HG03135 (cell line): ENCODE measurements around the gene SLC22A5.
A peak's percentile ranks its signal among the peaks of the same experiment; 100 is the strongest.
"Not testable (repeated sequence)": the region's sequence is repeated elsewhere in the genome, so short reads cannot be mapped to it uniquely, and the experiment has no call there.

Experiments used
- ATAC-seq: cut with Tn5 transposase; IDR thresholded peaks from one replicate; pipeline ENCODE4 v1.9.1; 2021; ENCODE audit warnings: mild to moderate bottlenecking, moderate library complexity; ENCODE audit not compliant: unreplicated experiment

The SLC22A5 gene

DNA sequence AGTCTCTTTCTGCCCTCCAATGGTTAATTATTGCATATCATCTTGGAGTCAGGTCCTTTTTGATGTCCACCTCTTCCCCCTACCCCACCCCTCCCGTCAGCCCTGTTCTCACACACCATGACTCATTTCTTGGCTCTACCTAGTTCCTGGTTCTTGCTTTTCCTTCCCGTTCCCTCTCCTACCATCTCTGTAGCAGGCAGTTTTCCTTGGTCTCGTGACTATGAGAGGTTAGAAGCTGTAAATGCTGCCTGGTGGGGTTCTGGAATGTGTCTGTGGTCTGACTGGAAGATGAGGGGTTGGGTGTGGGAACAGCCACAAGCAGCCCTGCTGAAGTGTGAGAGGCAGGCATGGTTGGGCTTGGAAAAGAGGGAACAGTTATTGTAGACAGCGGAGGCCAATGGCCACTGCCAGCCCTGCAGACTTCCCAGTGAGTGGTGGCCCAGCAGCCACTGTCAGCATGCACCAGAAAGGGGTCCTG is 18.2 kb downstream of the SLC22A5 start:
- no peak for ATAC-seq

DNA sequence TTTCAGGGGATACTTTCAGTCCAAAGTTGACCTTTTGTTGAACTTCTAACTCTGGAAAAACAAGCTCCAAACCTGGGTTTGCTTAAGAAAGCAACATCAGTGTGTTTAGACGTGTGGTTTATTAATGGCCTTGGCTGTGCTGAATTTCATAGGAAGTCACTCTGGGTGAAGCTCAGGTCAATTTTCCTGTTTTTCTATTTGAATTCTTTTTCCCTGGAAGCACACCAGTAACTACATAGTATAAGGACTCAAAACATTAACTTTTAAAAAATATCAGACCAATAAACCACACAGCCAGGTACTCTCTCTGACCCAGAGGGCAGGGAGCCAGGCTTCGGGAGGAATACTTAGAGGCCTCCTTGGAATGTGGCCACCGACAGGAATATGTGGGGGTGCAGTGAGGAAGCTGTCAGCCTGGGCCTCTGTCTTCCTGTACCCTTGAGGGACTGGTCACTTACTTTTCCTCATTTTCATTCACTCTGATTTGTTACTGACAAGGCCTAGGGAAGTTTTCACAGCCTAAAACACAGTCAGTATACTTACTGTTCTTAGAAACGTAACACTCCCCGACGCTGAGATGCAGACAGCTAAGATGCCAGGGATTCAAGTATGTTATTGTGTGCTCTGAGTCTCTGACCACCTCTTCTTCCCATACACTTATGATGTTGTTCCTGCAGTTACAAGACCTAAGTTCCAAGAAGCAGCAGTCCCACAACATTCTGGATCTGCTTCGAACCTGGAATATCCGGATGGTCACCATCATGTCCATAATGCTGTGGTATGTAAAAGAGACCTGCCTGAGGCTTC is 18.9 kb downstream of the SLC22A5 start:
- no peak for ATAC-seq

DNA sequence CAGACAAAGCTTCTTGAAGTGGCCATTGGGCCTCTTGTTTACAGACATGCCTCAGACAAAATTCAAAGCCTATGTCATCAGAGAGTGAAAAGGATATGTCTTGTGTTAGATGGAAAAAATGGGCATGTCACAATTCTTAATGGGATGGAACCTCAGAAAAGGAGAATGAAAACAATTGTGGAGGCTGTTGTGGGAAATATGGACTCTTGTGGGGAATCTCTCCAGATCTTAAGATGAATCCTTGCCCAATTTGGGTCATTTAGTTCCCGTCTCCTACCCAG is 19.5 kb downstream of the SLC22A5 start:
- ATAC-seq = no peak

DNA sequence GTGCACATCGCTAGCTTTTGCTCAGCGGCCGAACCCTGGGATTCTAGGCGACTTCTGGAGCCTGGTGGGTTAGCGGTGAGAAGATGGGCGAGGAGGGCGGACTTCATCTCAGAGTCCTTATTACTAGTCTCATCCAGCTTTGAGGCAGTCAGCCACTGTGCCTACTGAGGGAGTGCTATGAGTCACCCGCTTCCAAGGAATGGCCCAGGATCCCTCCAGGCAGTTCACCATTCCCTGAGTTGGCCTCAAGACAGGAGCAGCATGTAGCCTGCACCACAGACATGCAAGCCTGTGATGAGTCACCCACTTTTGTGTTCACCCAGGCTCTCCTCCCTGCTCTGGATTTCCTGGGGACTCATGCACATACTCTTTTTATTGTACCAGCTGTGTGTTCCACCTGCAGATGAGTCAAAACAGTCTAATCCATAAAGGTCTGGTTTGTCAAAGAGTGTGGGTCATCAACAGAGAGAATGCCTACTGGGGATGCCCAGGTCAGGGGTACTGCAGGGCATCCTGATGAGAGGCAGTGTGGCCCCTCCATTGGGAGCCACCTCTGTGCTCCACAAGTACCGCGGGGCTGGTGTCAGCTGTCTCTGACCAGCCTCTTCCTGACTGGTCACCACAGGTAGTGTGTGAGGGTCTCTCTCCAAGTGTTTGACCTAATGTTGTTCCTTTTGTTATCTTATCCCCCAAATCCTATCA is 20.2 kb downstream of the SLC22A5 start:
- no peak for ATAC-seq

DNA sequence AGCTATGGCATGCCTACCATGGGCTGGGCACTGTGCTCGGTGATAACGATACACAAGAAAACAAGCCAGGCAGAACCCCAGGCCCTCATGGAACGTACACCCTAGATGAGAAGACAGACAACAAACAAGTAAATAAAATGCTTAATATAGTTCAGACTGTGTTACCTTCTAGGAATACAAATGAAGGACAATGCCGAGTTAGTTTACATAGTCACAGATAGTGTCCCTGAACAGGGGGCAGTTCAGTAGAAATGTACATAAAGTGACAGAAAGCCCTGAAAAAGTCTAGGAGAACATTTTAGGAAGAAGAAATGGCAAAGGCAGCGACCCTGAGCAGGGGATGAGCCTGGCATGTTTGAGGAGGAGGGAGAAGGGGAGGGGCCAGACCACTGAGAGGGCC is 21.7 kb downstream of the SLC22A5 start:
- ATAC-seq = no peak

DNA sequence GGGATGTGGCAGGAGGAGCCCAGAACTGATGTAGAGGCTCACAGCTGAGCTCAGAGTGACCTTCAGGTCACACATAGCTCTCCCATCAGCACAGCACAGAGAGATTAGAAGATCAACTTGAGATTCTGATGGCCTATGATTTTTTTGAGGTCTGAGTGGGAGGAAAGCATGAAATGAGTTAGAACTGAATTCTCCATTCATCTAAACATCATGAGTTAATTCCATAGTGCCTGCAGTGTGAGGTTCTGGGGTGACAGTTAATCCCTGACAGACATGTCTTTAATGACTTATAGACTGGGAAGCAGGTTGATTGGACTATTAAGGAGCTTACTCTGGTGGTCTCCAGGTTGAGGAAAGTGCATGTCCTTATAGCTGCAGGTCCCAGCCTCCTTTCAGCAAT is 22.4 kb downstream of the SLC22A5 start:
- ATAC-seq = no peak

DNA sequence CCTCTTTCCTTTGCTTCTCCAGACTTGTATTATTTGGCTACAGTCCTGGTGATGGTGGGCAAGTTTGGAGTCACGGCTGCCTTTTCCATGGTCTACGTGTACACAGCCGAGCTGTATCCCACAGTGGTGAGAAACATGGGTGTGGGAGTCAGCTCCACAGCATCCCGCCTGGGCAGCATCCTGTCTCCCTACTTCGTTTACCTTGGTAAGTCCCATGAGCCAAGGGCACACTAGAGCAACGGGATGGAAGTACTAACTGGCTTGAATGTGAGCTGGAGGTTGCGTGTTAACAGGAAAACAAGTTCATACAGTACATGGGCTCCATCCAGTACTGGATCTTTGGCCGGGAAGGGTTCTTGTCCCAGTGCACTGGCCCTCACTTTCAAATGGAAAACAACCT is 22.9 kb downstream of the SLC22A5 start:
- no peak for ATAC-seq

DNA sequence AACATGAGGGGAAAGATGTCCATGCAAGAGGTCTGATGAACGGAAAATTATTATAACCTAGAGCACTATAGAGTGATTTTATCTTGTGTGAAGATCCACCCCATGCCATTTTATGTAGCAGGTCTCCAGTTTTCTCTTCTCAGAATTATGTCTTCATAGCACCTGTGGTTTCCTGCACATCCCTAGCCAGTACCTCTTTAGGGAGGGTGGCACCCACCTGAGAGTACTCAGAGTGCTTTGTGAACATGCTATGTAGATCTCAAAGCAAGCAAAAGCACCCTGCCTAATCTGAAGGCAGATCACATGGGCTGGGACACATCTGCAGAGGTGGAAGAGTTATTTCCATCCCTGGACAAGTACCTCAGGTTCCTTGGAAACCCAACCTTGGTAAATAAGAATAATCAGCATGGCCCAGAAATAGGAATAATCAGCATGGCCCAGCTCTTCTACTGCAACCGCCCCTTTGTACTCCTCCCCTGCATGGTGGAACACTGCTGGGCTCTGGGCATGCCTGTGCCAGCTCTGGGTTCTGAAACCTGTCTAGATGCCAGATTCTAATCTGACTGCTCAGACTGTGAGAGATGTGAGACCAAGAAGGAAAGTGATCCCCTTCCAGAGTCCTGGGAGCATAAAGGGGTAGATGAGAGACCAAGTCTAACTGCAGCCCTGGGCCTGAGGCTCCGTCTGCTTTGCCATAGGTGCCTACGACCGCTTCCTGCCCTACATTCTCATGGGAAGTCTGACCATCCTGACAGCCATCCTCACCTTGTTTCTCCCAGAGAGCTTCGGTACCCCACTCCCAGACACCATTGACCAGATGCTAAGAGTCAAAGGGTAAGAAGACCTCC is 23.7 kb downstream of the SLC22A5 start:
- ATAC-seq = no peak

DNA sequence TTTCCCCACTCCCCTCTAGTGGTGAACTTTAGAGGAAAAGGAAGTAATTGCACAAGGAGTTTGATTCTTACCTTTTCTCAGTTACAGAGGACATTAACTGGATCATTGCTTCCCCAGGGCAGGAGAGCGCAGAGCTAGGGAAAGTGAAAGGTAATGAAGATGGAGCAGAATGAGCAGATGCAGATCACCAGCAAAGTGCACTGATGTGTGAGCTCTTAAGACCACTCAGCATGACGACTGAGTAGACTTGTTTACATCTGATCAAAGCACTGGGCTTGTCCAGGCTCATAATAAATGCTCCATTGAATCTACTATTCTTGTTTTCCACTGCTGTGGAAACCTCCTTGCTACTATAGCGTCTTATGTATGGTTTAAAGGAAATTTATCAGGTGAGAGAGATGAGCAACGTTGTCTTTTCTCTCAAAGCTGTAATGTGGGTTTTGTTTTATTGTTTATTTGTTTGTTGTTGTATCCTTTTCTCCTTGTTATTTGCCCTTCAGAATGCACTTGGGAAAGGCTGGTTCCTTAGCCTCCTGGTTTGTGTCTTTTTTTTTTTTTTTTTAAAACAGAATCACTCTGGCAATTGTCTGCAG is 25.3 kb downstream of the SLC22A5 start:
- ATAC-seq = peak; percentile 74

DNA sequence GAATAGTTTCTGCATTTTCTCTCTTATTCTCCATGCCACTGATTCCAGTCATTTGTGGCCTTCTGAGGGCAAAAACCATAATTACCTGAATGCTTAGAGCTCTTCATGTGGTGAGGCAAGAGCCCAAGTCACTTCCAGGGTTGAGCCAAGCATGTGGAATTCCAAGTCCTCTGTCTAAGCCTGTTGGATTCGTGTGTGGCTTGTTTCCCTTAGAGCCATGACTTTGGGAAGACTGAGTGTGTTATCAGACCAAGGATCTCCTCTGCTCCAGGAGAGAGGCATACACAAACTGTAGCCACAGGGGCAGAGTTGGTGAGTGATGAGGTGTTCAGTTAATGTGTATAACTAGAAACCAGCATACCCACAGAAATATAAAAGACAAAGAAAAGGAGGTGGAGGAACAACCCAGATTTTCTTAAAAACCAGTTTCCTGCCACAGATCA is 27.1 kb downstream of the SLC22A5 start:
- ATAC-seq = no peak

DNA sequence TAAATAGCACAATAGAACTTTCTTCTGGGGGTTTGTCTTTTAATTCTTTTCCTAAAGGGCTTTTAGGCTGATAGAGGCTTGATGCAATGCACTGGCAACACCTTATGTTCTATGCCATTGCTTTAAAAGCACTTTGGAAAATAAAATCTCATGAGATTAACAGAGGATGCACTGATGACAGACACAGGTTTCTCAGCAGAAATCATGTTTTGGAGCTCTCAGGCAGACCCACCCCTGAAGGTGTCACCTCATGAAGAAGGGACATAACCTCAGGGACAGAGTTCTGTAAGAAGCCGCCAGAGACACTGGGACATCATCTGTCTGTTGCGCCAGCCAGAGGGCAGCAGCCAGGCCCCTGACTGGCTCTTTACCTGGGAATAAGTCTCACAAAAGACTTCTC is 27.7 kb downstream of the SLC22A5 start:
- no peak for ATAC-seq

DNA sequence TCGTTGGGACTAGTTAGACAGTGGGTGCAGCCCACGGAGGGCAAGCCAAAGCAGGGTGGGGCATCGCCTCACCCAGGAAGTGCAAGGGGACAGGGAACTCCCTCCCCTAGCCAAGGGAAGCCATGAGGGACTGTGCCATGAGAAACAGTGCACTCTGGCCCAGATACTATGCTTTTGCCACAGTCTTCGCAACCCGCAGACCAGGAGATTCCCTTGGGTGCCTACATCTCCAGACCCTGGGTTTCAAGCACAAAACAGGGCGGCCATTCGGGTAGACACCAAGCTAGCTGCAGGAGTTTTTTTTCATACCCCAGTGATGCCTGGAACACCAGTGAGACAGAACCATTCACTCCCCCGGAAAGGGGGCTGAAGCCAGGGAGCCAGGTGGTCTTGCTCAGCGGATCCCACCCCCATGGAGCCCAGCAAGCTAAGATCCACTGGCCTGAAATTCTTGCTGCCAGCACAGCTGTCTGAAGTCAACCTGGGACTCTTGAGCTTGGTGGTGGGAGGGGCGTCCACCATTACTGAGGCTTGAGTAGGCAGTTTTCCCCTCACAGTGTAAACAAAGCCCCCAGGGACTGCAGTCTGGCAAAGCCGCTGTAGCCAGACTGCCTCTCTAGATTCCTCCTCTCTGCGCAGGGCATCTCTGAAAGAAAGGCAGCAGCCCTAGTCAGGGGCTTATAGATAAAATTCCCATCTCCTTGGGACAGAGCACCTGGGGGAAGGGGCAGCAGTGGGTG is 28.6 kb downstream of the SLC22A5 start:
- not testable (repeated sequence) for ATAC-seq

DNA sequence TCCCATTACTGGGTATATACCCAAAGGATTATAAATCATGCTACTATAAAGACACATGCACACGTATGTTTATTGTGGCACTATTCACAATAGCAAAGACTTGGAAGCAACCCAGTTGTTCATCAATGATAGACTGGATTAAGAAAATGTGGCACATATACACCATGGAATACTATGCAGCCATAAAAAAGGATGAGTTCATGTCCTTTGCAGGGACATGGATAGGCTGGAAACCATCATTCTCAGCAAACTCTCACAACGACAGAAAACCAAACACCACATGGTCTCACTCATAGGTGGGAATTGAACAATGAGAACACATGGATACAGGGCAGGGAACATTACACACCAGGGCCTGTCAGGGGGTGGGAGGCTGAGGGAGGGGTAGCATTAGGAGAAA is 34.5 kb downstream of the SLC22A5 start:
- ATAC-seq = not testable (repeated sequence)

DNA sequence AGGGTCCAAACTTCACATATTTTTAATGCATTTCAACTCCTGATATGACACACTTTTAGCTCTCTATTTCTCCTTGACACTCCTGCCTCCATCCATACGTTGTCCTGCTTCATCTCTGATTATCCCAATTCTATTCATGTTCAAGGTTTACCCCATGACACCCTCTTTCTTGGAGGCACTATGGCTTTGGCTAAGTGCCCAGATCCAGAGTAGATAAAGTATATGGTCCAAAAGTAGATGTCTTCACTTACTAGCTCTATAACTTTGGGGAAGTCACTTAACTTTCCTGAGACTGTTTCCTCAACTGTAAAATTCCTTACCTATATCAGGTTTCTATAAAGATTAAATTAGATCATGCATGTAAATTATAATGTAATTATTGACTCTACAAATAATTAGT is 36.1 kb downstream of the SLC22A5 start:
- ATAC-seq = no peak

DNA sequence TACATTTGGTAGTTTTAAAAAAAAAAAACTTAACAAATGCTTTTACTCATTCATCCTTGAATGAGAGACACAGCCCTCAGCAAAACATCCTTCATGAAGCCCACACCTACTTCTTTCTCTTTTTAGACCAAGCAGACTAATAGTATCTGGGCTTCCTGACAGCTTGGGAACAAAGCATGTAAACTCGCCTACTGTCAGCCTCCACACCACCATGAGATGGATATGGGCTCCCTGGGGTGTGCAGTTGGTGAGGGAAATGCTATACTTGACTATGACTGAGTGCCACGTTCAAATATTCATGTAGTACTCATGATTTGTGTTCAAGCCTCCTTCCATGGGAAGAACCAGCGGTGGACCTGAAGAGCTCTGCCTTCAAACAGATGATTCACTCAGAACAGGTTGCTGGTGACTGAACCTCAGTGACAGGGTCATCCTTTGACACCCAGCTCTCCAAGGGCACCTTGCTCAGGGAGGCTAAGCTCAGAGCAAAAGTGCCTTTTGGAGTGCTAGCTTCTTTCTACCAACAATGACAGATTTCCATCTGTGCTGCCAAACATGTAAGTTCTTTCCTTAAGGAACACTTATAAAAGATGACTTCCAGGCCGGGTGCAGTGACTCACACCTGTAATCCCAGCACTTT is 36.8 kb downstream of the SLC22A5 start:
- ATAC-seq = no peak

DNA sequence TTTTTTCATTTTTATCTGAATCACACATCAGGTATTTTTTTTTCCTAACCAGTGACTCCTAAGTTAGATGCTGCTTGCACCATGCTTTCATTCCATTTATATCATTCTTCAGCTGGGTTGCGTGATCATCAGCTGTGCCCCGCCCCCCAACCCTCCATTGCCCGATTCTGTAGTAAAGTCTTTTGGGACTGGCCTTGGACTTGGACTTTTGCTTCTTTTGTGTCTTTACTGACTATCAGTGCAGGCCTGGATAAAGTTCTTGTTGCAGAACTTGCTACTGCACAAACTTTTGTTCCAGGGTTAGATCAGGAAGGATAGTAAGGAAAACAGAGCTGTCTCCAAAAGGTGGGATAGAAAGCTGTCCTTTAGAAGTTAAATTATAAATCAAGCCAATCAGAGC is 38.5 kb downstream of the SLC22A5 start:
- ATAC-seq = no peak

DNA sequence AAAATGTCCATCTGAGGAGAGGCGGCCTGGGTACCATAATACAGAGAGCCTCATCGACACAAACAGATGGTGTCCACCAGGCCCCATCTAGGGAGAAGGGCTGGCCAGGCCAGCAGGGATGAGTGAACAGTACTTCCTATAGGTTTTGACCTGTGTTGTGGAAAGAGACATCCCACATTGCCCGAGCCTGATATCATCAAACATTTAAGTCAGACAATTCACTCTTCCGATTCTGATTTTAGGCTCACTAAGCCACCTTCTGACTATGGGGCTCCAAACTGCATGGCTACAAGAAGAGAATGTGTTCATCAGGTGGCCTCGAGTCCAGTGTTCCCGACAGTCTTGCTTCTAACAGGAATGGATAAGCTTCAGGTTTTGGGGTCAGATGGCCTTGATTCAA is 38.9 kb downstream of the SLC22A5 start:
- no peak for ATAC-seq

DNA sequence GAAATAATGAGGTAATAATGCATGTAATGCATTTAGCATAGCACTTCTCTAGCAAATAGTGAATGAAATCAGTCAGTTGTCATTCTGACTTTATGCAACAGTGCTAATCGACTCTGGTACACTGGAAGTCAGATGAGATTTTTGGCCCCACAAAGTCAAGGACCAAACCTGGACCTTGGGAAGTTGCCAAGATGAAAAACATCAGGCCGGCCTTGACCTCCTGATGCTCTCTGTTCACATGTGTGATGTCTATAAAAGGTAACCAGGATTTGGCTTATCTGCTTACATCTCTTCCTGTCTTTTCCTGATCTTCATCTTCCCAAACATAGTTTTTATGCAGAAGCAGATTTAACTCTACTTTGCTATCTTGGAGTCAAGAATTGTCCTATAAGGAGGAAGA is 39.5 kb downstream of the SLC22A5 start:
- no peak for ATAC-seq

DNA sequence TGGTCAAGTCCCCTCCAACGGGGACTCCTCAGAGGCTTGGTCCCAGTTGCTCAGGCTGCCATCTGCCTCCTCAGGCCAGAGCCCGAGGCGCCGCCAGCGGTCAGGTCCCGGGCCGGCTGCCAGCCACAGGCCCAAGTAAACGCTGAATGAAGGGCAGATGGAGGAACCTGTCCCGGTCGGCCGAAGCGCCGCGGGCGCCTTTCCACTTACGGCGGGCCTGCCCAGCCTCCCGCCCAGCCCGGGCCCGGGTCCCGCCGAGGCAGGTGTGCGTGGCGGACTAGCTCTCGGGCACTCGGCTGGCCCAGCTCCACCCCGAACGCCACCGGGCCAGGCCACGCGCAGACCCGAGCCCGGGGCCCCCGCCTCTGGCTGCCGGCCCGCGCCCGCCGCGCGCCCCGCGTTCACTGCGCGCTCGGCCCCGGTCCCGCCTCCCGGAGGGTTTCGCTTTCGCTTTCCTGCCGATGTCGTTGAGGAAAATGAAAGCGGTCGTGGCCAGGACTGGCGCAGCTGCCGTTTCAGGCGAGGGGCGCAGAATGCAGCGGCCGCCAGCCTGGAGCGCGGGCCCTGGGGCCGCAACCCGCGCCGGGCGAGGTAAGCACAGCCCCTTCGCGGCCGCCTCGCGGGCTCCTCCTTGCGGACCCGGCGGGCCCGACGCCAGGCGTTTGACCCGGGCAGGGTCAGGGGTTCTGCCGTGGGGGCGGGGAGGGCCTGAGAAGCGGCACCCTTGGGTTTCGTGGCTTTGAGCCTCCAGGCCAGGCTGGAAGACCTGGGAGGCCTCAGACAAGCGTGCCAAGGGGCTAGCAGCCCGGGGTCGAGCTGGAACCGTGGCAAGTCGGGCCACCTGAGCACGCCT is 41.2 kb downstream of the SLC22A5 start:
- peak; percentile 63 for ATAC-seq
